GM21825 (cell line): ENCODE measurements around the gene ETV3.
"Not testable (repeated sequence)": the region's sequence is repeated elsewhere in the genome, so short reads cannot be mapped to it uniquely, and the experiment has no call there.

Experiments
- ATAC-seq: cut with Tn5 transposase; IDR thresholded peaks from one replicate; pipeline ENCODE4 v1.9.1; 2021; ENCODE audit warnings: mild to moderate bottlenecking, moderate library complexity; ENCODE audit not compliant: unreplicated experiment

The ETV3 gene

GRCh38 chr1:157138220-157139051, at the start of gene ETV3:
Gene ETV3, minus strand, starts transcription at chr1:157138395. Its CDS starts 2,043 bp downstream, at chr1:157136352.
- ATAC-seq: peak; percentile 88

- ATAC-seq: no peak
Observed at GRCh38 chr1:157186281-157186992, 48.2 kb upstream of the ETV3 start.

- no peak for ATAC-seq
Observed at GRCh38 chr1:157183870-157184269, 45.7 kb upstream of the ETV3 start.

- not testable (repeated sequence) for ATAC-seq
Observed at GRCh38 chr1:157182371-157182770, 44.2 kb upstream of the ETV3 start.

- ATAC-seq: no peak
Observed at GRCh38 chr1:157181790-157182189, 43.6 kb upstream of the ETV3 start.

GRCh38 chr1:157181258-157181657, 43.1 kb upstream of the ETV3 start:
- no peak for ATAC-seq

- no peak for ATAC-seq
Observed at GRCh38 chr1:157178490-157178889, 40.3 kb upstream of the ETV3 start.

GRCh38 chr1:157177733-157178394, 39.7 kb upstream of the ETV3 start:
- ATAC-seq: no peak

GRCh38 chr1:157176591-157177121, 38.5 kb upstream of the ETV3 start:
- peak; percentile 53 for ATAC-seq

- ATAC-seq: no peak
Observed at GRCh38 chr1:157176016-157176415, 37.8 kb upstream of the ETV3 start.

GRCh38 chr1:157173900-157174410, 35.8 kb upstream of the ETV3 start:
- ATAC-seq: no peak

GRCh38 chr1:157173241-157173640, 35.0 kb upstream of the ETV3 start:
- ATAC-seq: not testable (repeated sequence)

GRCh38 chr1:157172591-157172990, 34.4 kb upstream of the ETV3 start:
- not testable (repeated sequence) for ATAC-seq

- not testable (repeated sequence) for ATAC-seq
Observed at GRCh38 chr1:157171903-157172503, 33.8 kb upstream of the ETV3 start.

- ATAC-seq: no peak
Observed at GRCh38 chr1:157170677-157171515, 32.7 kb upstream of the ETV3 start.

- no peak for ATAC-seq
Observed at GRCh38 chr1:157168015-157168414, 29.8 kb upstream of the ETV3 start.

- no peak for ATAC-seq
Observed at GRCh38 chr1:157167437-157167836, 29.2 kb upstream of the ETV3 start.

GRCh38 chr1:157166590-157166989, 28.4 kb upstream of the ETV3 start:
- no peak for ATAC-seq

GRCh38 chr1:157163273-157164127, 25.3 kb upstream of the ETV3 start:
- no peak for ATAC-seq
